ENCODE results near the gene FLOT2. TPM values are rescaled to one million over a fixed set of nuclear protein-coding genes. Genes with fewer than 3 reads are reported as not detected.

FLOT2 gene
- polyA plus RNA-seq, 1 of the 3 experiments (the other 2 are of a cell fraction) = 105 TPM

GRCh38 chr17:28942925-28943324, 45.4 kb upstream of the FLOT2 start (continued):
- no peak for TF ChIP-seq CTCF (IDR thresholded peaks at IDR 0.05)

GRCh38 chr17:28941251-28941650, 43.7 kb upstream of the FLOT2 start:
- POLR2A ChIA-PET = no interaction called here
- DNase-seq = no peak
- 97% methylated on average over 1 of the region's 1 CpG for WGBS (ENCODE audit: low lambda C conversion rate)

More at GRCh38 chr17:28941251-28941650, 43.7 kb upstream of the FLOT2 start:
- TF ChIP-seq CTCF (IDR thresholded peaks at IDR 0.05) = no peak
- TF ChIP-seq RAD21 (IDR thresholded peaks at IDR 0.05; ENCODE audit: low read length) = no peak
- no peak for TF ChIP-seq EP300 (IDR thresholded peaks at IDR 0.05; ENCODE audit: borderline replicate concordance in 1 of 2, low read depth in 1 of 2, low read length in 1 of 2)
- no peak for TF ChIP-seq TAF1 (IDR thresholded peaks at IDR 0.05; ENCODE audit: borderline replicate concordance, low read depth, low read length)
- TF ChIP-seq ELF1 (IDR thresholded peaks at IDR 0.05) = no peak
- TF ChIP-seq REST (IDR thresholded peaks at IDR 0.05; ENCODE audit: low read depth, low read length) = no peak
- no peak for TF ChIP-seq GATA2 (CRISPR knock-in tag; IDR thresholded peaks at IDR 0.05)
- TF ChIP-seq NFIC (IDR thresholded peaks at IDR 0.05; ENCODE audit: borderline replicate concordance) = no peak
- no peak for TF ChIP-seq USF1 (IDR thresholded peaks at IDR 0.05; ENCODE audit: borderline replicate concordance, low read depth)
- no peak for TF ChIP-seq CHD2 (IDR thresholded peaks at IDR 0.05; ENCODE audit: low read length, partially characterized antibody)
- TF ChIP-seq RFX5 (IDR thresholded peaks at IDR 0.05; ENCODE audit: low read length) = no peak
- no peak for TF ChIP-seq RXRA (IDR thresholded peaks at IDR 0.05; ENCODE audit: borderline replicate concordance, low read depth)
- no peak for TF ChIP-seq JUND (IDR thresholded peaks at IDR 0.05)
- no peak for TF ChIP-seq GABPA (IDR thresholded peaks at IDR 0.05; ENCODE audit: low read depth)
- no peak for TF ChIP-seq MAX (IDR thresholded peaks at IDR 0.05; ENCODE audit: low read depth)
- no peaks in the 10 kb centered on the region for H3K27me3 ChIP-seq (ENCODE audit: insufficient read depth)
- no peaks in the 10 kb centered on the region for H3K9me2 ChIP-seq
- peaks cover 24 to 31% of the 10 kb centered on the region in 2 experiments for H3K36me3 ChIP-seq (replicated peaks in 1 of 2; ENCODE audit: control insufficient read depth in 1 of 2, insufficient read depth in 2 of 2, low read length in 1 of 2)
- peaks cover 0 to 25% of the 10 kb centered on the region in 2 experiments; a peak in 2 of 4 replicates for H3K4me1 ChIP-seq (ENCODE audit: control insufficient read depth in 1 of 2, insufficient read depth in 2 of 2, low read depth in 1 of 2, low read length in 1 of 2)
- no peak overlapping the region for H3K4me3 ChIP-seq (ENCODE audit: low read depth in 2 of 2, low read length in 1 of 2)
- no peak overlapping the region for H2AFZ ChIP-seq (ENCODE audit: low read depth)
- no peak overlapping the region for H3K9ac ChIP-seq
- no peak overlapping the region for H3K4me2 ChIP-seq
- CTCF ChIA-PET = interaction anchor here (0.9 to 2.1 kb wide), 3 partner anchors 12 to 176 kb away, joined by 3 to 8 read pairs (median 6); no protein-coding TSS in a partner anchor
- H3K27ac ChIP-seq (ENCODE audit: low read depth in 2 of 2, low read length in 1 of 2) = no peak overlapping the region
- H3K79me2 ChIP-seq (ENCODE audit: insufficient read depth) = peaks cover 97% of the 10 kb centered on the region
- peaks cover 76% of the 10 kb centered on the region for H4K20me1 ChIP-seq (ENCODE audit: insufficient read depth)
- H3K9me3 ChIP-seq = no peaks in the 10 kb centered on the region
- peaks cover 23% of the 10 kb centered on the region for H3F3A ChIP-seq (replicated peaks; ENCODE audit: insufficient read depth)
